Choroid plexus epithelial cell (primary cell): Measurements from ENCODE around the gene PLAU.

Source experiments
- DNase-seq: peaks from one replicate; pipeline ENCODE4 v3.0.0-alpha.2; 2010; ENCODE audit warnings: low read depth
- H3K4me3 ChIP-seq: 2 replicates; pipeline ENCODE4 v1.5.1; 2011; ENCODE audit warnings: low read depth, mild to moderate bottlenecking, control low read depth, low read length, moderate library complexity
- CTCF ChIP-seq: conservative IDR thresholded peaks from 2 replicates; pipeline ENCODE4 v1.5.1; 2011; ENCODE audit warnings: low read depth, mild to moderate bottlenecking, control low read depth, inconsistent platforms, low read length, moderate library complexity

The PLAU gene

GRCh38 chr10:73877533-73878160 is 33.3 kb upstream of the PLAU start:
- no peak for TF ChIP-seq CTCF
- H3K4me3 ChIP-seq = no peak overlapping the region
- DNase-seq = no peak

GRCh38 chr10:73878365-73878764 is 32.6 kb upstream of the PLAU start:
- DNase-seq = no peak
- H3K4me3 ChIP-seq = no peak overlapping the region
- TF ChIP-seq CTCF = no peak

GRCh38 chr10:73879296-73880173 is 31.4 kb upstream of the PLAU start:
- H3K4me3 ChIP-seq = no peak overlapping the region
- peak; percentile 95 for TF ChIP-seq CTCF
- DNase-seq = peak; percentile 79

- no peak for DNase-seq
- H3K4me3 ChIP-seq = no peak overlapping the region
- TF ChIP-seq CTCF = no peak
Measured at GRCh38 chr10:73881221-73881919, 29.6 kb upstream of the PLAU start.

GRCh38 chr10:73884017-73884416 is 26.9 kb upstream of the PLAU start:
- no peak for TF ChIP-seq CTCF
- no peak for DNase-seq
- H3K4me3 ChIP-seq = no peak overlapping the region

- peak; percentile 89 for DNase-seq
- peak; percentile 90 for TF ChIP-seq CTCF
- H3K4me3 ChIP-seq = no peak overlapping the region
Measured at GRCh38 chr10:73886085-73886529, 24.8 kb upstream of the PLAU start.
